Measurements from ENCODE around the gene XCL2. TPM values are rescaled to one million over a fixed set of nuclear protein-coding genes. Genes with fewer than 3 reads are reported as not detected.
"Not testable (repeated sequence)": the region's sequence is repeated elsewhere in the genome, so short reads cannot be mapped to it uniquely, and the experiment has no call there.

The XCL2 gene
- total and polyA plus RNA-seq, 3 experiments from 2014 or later: 90.6 to 350 (median 316) TPM

DNA sequence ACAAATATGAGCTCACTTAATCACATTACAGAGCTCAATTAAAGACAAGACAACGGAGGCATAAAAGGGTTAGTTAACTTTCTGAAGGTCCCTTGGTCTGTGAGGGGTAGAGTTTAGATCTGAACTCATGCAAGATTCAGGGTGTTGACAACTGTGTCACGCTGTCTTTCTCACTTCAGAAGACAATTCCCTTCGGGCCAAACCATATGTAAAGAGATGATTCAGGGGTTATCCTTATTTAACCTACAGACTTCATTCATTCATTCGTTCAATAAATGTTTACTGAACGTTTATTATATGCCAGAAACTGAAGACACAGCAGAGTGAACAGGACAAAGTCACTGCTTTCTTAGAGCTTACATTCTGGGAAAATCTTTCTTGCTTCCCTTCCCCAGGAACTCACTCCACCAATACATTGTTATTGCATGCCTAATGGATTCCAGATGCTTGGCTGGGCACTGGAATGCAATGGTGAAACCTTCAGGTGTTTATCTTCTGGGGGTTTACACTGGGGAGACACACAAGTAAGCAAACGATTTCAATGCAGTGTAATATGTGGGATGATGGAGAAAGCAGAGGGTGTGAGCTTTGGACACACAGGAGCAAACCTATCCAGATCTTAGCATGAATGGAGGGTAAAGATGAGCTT is 39.0 kb upstream of the XCL2 start:
- Histone ChIP-seq H3K36me3 (ENCODE audit: insufficient read depth, low read length) (no peaks in the 10 kb centered on the region), H3K9me3 (ENCODE audit: low read length) (no peaks in the 10 kb centered on the region), H3K4me1 (ENCODE audit: insufficient read depth, low read length) (no peaks in the 10 kb centered on the region), H3K4me3 (ENCODE audit: low read length) (no peak overlapping the region), H3K27me3 (ENCODE audit: insufficient read depth, low read length, poor library complexity, severe bottlenecking) (no peaks in the 10 kb centered on the region), H3K27ac (ENCODE audit: low read depth, low read length) (no peak overlapping the region)
- POLR2A ChIA-PET: interaction anchor here (0.6 kb wide), 1 partner anchor 81 kb away, joined by 3 read pairs; no protein-coding TSS in a partner anchor
- CTCF ChIA-PET: interaction anchor here (1.3 to 2.0 kb wide), 2 partner anchors 21 to 240 kb away, joined by 4 to 6 read pairs; no protein-coding TSS in a partner anchor
- Mint-ChIP-seq H3K4me3 (no peak overlapping the region), H3K4me1 (peaks cover 5 to 27% (median 13%) of the 10 kb centered on the region in 3 donors), H3K27me3 (no peaks in the 10 kb centered on the region), H3K27ac (no peak overlapping the region), H3K36me3 (peaks cover 0 to 10% (median 0%) of the 10 kb centered on the region in 3 donors), H3K9me3 (peaks cover 0 to 3% (median 0%) of the 10 kb centered on the region in 5 donors)
- DNase-seq: no peak

DNA sequence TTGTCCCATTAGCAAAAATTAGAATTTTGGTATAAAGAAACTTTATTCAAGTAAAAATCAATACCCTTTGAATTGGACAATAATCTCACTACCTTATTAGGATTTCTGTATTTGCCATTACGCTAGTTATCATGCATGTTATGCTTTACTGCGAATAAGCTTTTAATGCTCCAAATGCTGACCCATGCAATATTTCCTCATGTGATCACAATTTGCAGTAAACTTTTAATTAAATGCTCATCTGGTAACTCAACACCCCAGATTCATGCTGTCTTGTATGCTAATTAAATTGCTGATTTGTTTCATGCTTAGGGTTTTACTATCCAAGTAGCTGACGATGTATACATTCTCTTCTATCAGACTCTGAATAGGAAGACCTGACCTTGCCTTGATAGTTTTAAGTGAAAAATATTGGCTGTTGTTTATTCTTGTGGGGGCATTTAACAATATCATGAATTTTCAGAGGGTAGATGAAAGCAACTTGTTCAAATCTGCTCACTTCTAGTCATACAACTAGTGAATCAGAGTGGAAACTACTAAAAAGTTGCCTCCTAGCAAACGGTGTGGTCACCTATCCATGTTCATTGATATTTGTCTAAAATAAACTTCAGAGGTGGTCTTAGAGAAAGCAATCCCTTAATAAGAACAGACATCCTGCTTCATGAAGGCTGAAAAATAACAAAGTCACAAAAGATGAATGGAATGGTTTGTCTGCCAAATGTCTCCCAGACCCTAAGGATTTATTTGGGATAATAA is 38.2 kb upstream of the XCL2 start:
- H3K4me1 ChIP-seq (ENCODE audit: insufficient read depth, low read length): no peaks in the 10 kb centered on the region
- CTCF ChIA-PET: interaction anchor here (1.3 kb wide), 1 partner anchor 239 kb away, joined by 4 read pairs; no protein-coding TSS in a partner anchor
- Mint-ChIP-seq H3K9me3 (no peaks in the 10 kb centered on the region), H3K27ac (no peak overlapping the region), H3K36me3 (peaks cover 0 to 10% (median 0%) of the 10 kb centered on the region in 3 donors), H3K4me1 (peaks cover 10 to 35% (median 19%) of the 10 kb centered on the region in 3 donors), H3K27me3 (no peaks in the 10 kb centered on the region), H3K4me3 (no peak overlapping the region)
- no peaks in the 10 kb centered on the region for H3K9me3 ChIP-seq (ENCODE audit: low read length)
- POLR2A ChIA-PET: no interaction called here
- H3K36me3 ChIP-seq (ENCODE audit: insufficient read depth, low read length): no peaks in the 10 kb centered on the region
- no peak overlapping the region for H3K27ac ChIP-seq (ENCODE audit: low read depth, low read length)
- H3K4me3 ChIP-seq (ENCODE audit: low read length): no peak overlapping the region
- no peak for DNase-seq
- H3K27me3 ChIP-seq (ENCODE audit: insufficient read depth, low read length, poor library complexity, severe bottlenecking): no peaks in the 10 kb centered on the region

DNA sequence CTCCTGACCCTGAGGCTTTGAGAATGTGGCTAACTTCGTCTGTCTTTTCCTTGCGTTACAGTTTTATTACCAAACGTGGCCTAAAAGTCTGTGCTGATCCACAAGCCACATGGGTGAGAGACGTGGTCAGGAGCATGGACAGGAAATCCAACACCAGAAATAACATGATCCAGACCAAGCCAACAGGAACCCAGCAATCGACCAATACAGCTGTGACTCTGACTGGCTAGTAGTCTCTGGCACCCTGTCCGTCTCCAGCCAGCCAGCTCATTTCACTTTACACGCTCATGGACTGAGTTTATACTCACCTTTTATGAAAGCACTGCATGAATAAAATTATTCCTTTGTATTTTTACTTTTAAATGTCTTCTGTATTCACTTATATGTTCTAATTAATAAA is 37.2 kb upstream of the XCL2 start:
- peaks cover 16 to 42% (median 23%) of the 10 kb centered on the region in 3 donors for H3K4me1 Mint-ChIP-seq
- peak overlapping the region in 1 of 8 donors; percentile 5 for H3K27ac Mint-ChIP-seq
- H3K4me1 ChIP-seq (ENCODE audit: insufficient read depth, low read length); POLR2A ChIA-PET; H3K4me3 ChIP-seq (ENCODE audit: low read length); H3K4me3 Mint-ChIP-seq; H3K27ac ChIP-seq (ENCODE audit: low read depth, low read length); H3K36me3 ChIP-seq (ENCODE audit: insufficient read depth, low read length); H3K9me3 ChIP-seq (ENCODE audit: low read length); H3K9me3 Mint-ChIP-seq; H3K27me3 Mint-ChIP-seq; H3K27me3 ChIP-seq (ENCODE audit: insufficient read depth, low read length, poor library complexity, severe bottlenecking); DNase-seq: not testable (repeated sequence)
- H3K36me3 Mint-ChIP-seq: peaks cover 0 to 11% (median 0%) of the 10 kb centered on the region in 3 donors
- CTCF ChIA-PET: interaction anchor here (1.4 kb wide), 1 partner anchor 22 kb away, joined by 3 read pairs; no protein-coding TSS in a partner anchor

DNA sequence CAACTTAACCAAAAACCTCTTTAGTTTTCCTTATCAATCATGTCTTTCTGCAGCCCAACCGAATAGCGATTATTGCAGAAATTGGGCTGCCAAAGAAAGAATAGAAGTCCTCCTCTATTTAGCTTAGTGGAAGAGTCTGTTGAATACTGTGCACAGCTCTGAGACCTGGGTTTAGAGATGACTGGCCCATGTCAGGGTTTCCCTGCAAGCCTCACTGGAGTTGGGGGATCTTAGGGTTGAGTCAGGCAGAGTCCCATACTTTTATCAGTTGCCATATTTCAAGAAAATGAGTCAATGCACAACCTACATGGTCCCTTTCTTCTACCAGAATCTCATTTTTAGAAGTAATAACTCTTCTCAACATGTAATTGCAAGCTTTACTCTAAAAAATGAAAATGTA is 36.5 kb upstream of the XCL2 start:
- CTCF ChIA-PET: interaction anchor here (1.4 to 3.6 kb wide), 2 partner anchors 23 to 140 kb away, joined by 3 to 18 read pairs; no protein-coding TSS in a partner anchor
- POLR2A ChIA-PET; H3K27me3 Mint-ChIP-seq; H3K9me3 ChIP-seq (ENCODE audit: low read length); H3K27me3 ChIP-seq (ENCODE audit: insufficient read depth, low read length, poor library complexity, severe bottlenecking); H3K4me1 ChIP-seq (ENCODE audit: insufficient read depth, low read length); H3K27ac ChIP-seq (ENCODE audit: low read depth, low read length); H3K36me3 ChIP-seq (ENCODE audit: insufficient read depth, low read length); H3K9me3 Mint-ChIP-seq; H3K4me3 ChIP-seq (ENCODE audit: low read length); DNase-seq: not testable (repeated sequence)
- peaks cover 21 to 45% (median 27%) of the 10 kb centered on the region in 3 donors for H3K4me1 Mint-ChIP-seq
- peak overlapping the region in 4 of 7 donors; percentile 19 to 85 (median 50) for H3K4me3 Mint-ChIP-seq
- peaks cover 0 to 11% (median 0%) of the 10 kb centered on the region in 3 donors for H3K36me3 Mint-ChIP-seq
- peak overlapping the region in 1 of 8 donors; percentile 32 for H3K27ac Mint-ChIP-seq

DNA sequence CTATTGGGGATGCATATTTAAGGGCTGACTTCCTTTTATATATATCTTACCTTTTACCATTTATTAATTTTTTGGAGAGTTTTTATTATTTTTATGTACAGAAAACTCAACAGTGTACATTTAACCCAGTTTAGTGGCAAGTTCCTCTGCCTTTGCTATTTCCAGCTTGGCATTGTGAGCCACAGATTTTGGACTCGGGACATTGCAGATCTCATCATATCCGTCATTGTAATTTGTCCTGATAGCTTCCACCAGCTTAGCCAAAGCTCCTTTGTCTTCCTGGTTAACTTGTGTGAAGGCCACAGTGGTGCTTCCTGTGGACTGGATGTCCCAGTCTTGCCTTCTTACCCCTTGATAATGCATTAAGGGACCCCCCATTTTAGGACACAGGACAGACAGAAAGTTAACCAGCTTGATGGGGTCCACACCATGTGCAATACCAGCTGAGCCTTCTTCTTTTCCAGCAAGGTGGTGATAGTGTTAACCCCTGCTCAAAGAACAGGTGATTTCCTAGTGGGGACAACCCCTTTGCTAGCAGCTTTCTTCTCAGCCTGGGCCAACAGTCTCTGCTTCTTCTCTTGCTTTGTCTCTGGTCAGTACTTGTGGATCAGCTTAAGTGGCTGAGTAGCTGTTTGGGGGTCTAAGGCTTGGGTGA is 34.9 kb upstream of the XCL2 start:
- H3K27ac ChIP-seq (ENCODE audit: low read depth, low read length); H3K4me1 ChIP-seq (ENCODE audit: insufficient read depth, low read length); H3K27me3 Mint-ChIP-seq; H3K9me3 Mint-ChIP-seq; H3K4me3 ChIP-seq (ENCODE audit: low read length); H3K9me3 ChIP-seq (ENCODE audit: low read length); POLR2A ChIA-PET; H3K36me3 ChIP-seq (ENCODE audit: insufficient read depth, low read length); H3K27me3 ChIP-seq (ENCODE audit: insufficient read depth, low read length, poor library complexity, severe bottlenecking); DNase-seq: not testable (repeated sequence)
- Mint-ChIP-seq H3K36me3 (peaks cover 0 to 11% (median 0%) of the 10 kb centered on the region in 3 donors), H3K4me1 (peaks cover 34 to 58% (median 39%) of the 10 kb centered on the region in 3 donors), H3K27ac (peak overlapping the region in 3 of 8 donors; percentile 31 to 70 (median 66)), H3K4me3 (peak overlapping the region in 5 of 7 donors; percentile 50 to 85 (median 77))
- CTCF ChIA-PET: interaction anchor here (0.7 to 3.6 kb wide), 3 partner anchors 57 to 236 kb away, joined by 3 to 18 read pairs (median 3); no protein-coding TSS in a partner anchor

DNA sequence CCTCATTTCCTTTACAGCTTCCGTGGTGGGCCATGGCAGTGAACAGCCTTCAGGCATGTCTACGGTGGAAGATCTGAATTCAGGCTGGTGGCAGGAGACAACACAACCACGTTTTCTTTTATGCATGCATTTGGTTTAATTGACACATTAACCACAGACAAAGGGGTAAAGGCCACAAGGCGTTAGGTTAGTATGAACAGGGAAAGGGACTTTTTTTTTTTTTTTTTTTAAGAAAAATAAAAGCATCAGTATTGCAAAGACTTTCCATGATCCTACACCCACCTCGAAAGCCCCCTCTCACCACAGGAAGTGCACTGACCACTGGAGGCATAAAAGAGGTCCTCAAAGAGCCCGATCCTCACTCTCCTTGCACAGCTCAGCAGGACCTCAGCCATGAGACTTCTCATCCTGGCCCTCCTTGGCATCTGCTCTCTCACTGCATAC is 32.5 kb upstream of the XCL2 start, which contains the start of gene XCL1:
Gene XCL1, plus strand, starts transcription at position 361 of the 444 bp plus-strand sequence. Its CDS starts 33 bp downstream, at position 394.
- H3K27me3 ChIP-seq (ENCODE audit: insufficient read depth, low read length, poor library complexity, severe bottlenecking); H3K27ac ChIP-seq (ENCODE audit: low read depth, low read length); CTCF ChIA-PET; POLR2A ChIA-PET; H3K36me3 ChIP-seq (ENCODE audit: insufficient read depth, low read length); H3K4me3 ChIP-seq (ENCODE audit: low read length); H3K4me1 ChIP-seq (ENCODE audit: insufficient read depth, low read length); H3K9me3 ChIP-seq (ENCODE audit: low read length); H3K27me3 Mint-ChIP-seq; H3K9me3 Mint-ChIP-seq: not testable (repeated sequence)
- DNase-seq: peak in 4 of 5 donors; percentile 2 to 58 (median 27)
- H3K4me1 Mint-ChIP-seq: peaks cover 39 to 68% (median 41%) of the 10 kb centered on the region in 3 donors
- H3K36me3 Mint-ChIP-seq: peaks cover 0 to 11% (median 0%) of the 10 kb centered on the region in 3 donors
- peak within 1 kb of the TSS in 7 of 8 donors; percentile 25 to 86 (median 44) for H3K27ac Mint-ChIP-seq
- H3K4me3 Mint-ChIP-seq: peak within 1 kb of the TSS; percentile 69 to 88 (median 77)

DNA sequence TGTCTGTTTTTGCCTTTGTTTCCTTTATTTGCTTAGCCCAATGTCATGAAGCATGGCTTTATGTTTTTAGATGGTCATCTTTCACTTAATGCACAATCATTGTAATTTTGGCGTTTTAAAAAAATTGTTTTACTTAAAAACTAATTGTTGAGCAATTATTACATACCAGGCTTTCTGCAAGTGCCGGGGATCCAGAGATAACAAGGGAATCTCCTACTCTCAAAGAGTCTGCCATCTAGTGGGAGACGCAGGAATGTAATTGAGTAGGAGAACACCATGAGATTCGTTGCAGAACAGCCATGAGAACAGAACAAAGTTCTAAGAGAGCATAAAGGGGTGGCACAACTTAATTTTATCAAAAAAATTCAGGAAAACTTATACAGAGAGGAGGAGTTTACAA is 30.4 kb upstream of the XCL2 start:
- H3K36me3 Mint-ChIP-seq; H3K27me3 ChIP-seq (ENCODE audit: insufficient read depth, low read length, poor library complexity, severe bottlenecking); H3K4me3 Mint-ChIP-seq; H3K9me3 Mint-ChIP-seq; H3K27me3 Mint-ChIP-seq; H3K4me1 ChIP-seq (ENCODE audit: insufficient read depth, low read length); H3K36me3 ChIP-seq (ENCODE audit: insufficient read depth, low read length); POLR2A ChIA-PET; H3K27ac ChIP-seq (ENCODE audit: low read depth, low read length); H3K9me3 ChIP-seq (ENCODE audit: low read length); H3K4me3 ChIP-seq (ENCODE audit: low read length): not testable (repeated sequence)
- Mint-ChIP-seq H3K4me1 (peaks cover 33 to 54% (median 38%) of the 10 kb centered on the region in 3 donors), H3K27ac (peak overlapping the region in 1 of 8 donors; percentile 17)
- peak in 1 of 5 donors; percentile 33 for DNase-seq
- CTCF ChIA-PET: interaction anchor here (0.7 kb wide), 1 partner anchor 135 kb away, joined by 3 read pairs; no protein-coding TSS in a partner anchor

All from CD8-positive, alpha-beta memory T cell (primary cell).